Upper lobe of right lung (tissue), 1 donor: ENCODE measurements around the gene RIT1. TPM values are rescaled to one million over a fixed set of nuclear protein-coding genes. Genes with fewer than 3 reads are reported as not detected.

Experiments used
- ATAC-seq: fragments of 200-7000 bp; cut with Tn5 transposase; one replicate; pipeline ENCODE4 v1.9.1; 2020; ENCODE audit warnings: mild to moderate bottlenecking, moderate library complexity
- DNase-seq: peaks from one replicate; pipeline ENCODE4 v3.0.0-alpha.2; 2020
- H3K27ac ChIP-seq: fragments of 200-600 bp; one replicate; pipeline ENCODE4 v1.8.0; 2022
- H3K27me3 ChIP-seq: fragments of 200-600 bp; one replicate; pipeline ENCODE4 v1.8.0; 2022; ENCODE audit warnings: mild to moderate bottlenecking
- H3K36me3 ChIP-seq: fragments of 200-600 bp; one replicate; pipeline ENCODE4 v1.8.0; 2022
- H3K4me1 ChIP-seq: fragments of 200-600 bp; one replicate; pipeline ENCODE4 v1.8.0; 2022
- H3K4me3 ChIP-seq: fragments of 200-600 bp; one replicate; pipeline ENCODE4 v1.8.0; 2022; ENCODE audit warnings: mild to moderate bottlenecking
- H3K9me3 ChIP-seq: fragments of 200-600 bp; one replicate; pipeline ENCODE4 v1.8.0; 2022
- CTCF ChIP-seq: fragments of 200-600 bp; IDR thresholded peaks from one replicate; pipeline ENCODE4 v1.8.0; 2022; ENCODE audit warnings: antibody characterized with exemption
- intact Hi-C: fragments of 100-400 bp; cut with DNase I; formaldehyde crosslinking; loops from one replicate; pipeline ENCODE4 v1.11.0; 2022
- total RNA-seq: library from RNA; stranded (reverse); fragmentation: NEBNext Ultra II Directional; extraction: Animal tissue kit (Norgen Biotek cat#: 25700); gene quantifications from one replicate; pipeline ENCODE4 v1.2.1, GENCODE V29; 2021
- donor health status: DM: no; HTN: yes; CAD: no; lungs with severe emphysema.

RIT1 gene
- total RNA-seq, 1 donor from 2014 or later: 49.9 TPM

- no peak for TF ChIP-seq CTCF
- Histone ChIP-seq H3K9me3 (no peaks in the 10 kb centered on the region), H3K27me3 (no peaks in the 10 kb centered on the region), H3K36me3 (peaks cover 100% of the 10 kb centered on the region), H3K4me3 (no peak overlapping the region), H3K4me1 (no peaks in the 10 kb centered on the region), H3K27ac (no peak overlapping the region)
- DNase-seq (no peak), ATAC-seq (no peak)
- intact Hi-C loops: no loop called here
These were observed 8.7 kb upstream of the RIT1 start for GRCh38 chr1:155919801-155920200.

GRCh38 chr1:155918660-155919059 lies 7.5 kb upstream of the RIT1 start:
- ATAC-seq (no peak), DNase-seq (no peak)
- Histone ChIP-seq H3K4me3 (no peak overlapping the region), H3K27me3 (no peaks in the 10 kb centered on the region), H3K27ac (no peak overlapping the region), H3K36me3 (peaks cover 100% of the 10 kb centered on the region), H3K9me3 (no peaks in the 10 kb centered on the region), H3K4me1 (no peaks in the 10 kb centered on the region)
- no peak for TF ChIP-seq CTCF
- intact Hi-C loops: no loop called here

- Histone ChIP-seq H3K27me3 (no peaks in the 10 kb centered on the region), H3K9me3 (no peaks in the 10 kb centered on the region), H3K4me1 (peaks cover 22% of the 10 kb centered on the region), H3K4me3 (no peak overlapping the region), H3K27ac (no peak overlapping the region), H3K36me3 (peaks cover 80% of the 10 kb centered on the region)
- DNase-seq (no peak), ATAC-seq (no peak)
- intact Hi-C loops: no loop called here
- no peak for TF ChIP-seq CTCF
These were observed 3.0 kb upstream of the RIT1 start for GRCh38 chr1:155913969-155914757.

- Histone ChIP-seq H3K36me3 (peaks cover 80% of the 10 kb centered on the region), H3K27me3 (no peaks in the 10 kb centered on the region), H3K4me3 (no peak overlapping the region), H3K4me1 (peaks cover 22% of the 10 kb centered on the region), H3K9me3 (no peaks in the 10 kb centered on the region), H3K27ac (peak overlapping the region; percentile 90)
- DNase-seq (no peak), ATAC-seq (no peak)
- TF ChIP-seq CTCF: no peak
- intact Hi-C loops: no loop called here
These were observed 947 bp upstream of the RIT1 start for GRCh38 chr1:155912056-155912536.

GRCh38 chr1:155910621-155911121 lies 478 bp downstream of the RIT1 start:
- DNase-seq (no peak), ATAC-seq (peak; percentile 52)
- intact Hi-C loops: no loop called here
- no peaks in the 10 kb centered on the region for H3K27me3 ChIP-seq
- H3K4me1 ChIP-seq: peaks cover 22% of the 10 kb centered on the region
- H3K9me3 ChIP-seq: no peaks in the 10 kb centered on the region
- peak overlapping the region; percentile 88 for H3K4me3 ChIP-seq
- peak overlapping the region; percentile 90 for H3K27ac ChIP-seq
- peaks cover 80% of the 10 kb centered on the region for H3K36me3 ChIP-seq
- no peak for TF ChIP-seq CTCF
